ENCODE data around the gene ENHO. TPM values are rescaled to one million over a fixed set of nuclear protein-coding genes. Genes with fewer than 3 reads are reported as not detected.

ENHO gene
- not detected in 2 replicates for total RNA-seq (2014; rRNA removed; shearing (Covaris generic))
- polyA plus RNA-seq (2014; cell fraction: nucleus; rRNA removed): not detected in 2 replicates

- peak; percentile 73 for DNase-seq (ENCODE audit: extremely low read depth, low read depth)
These were observed at the start of gene ENHO for GRCh38 chr9:34522971-34523797. TSS of gene ENHO (minus strand) at chr9:34522990. CDS start at chr9:34521695, 1,295 bp downstream.

GRCh38 chr9:34572092-34572491 is 49.3 kb upstream of the ENHO start:
- DNase-seq (ENCODE audit: extremely low read depth, low read depth): no peak

- DNase-seq (ENCODE audit: extremely low read depth, low read depth): no peak
These were observed 48.7 kb upstream of the ENHO start for GRCh38 chr9:34571481-34571810.

- no peak for DNase-seq (ENCODE audit: extremely low read depth, low read depth)
These were observed 48.2 kb upstream of the ENHO start for GRCh38 chr9:34570809-34571480.

- DNase-seq (ENCODE audit: extremely low read depth, low read depth): no peak
These were observed 47.6 kb upstream of the ENHO start for GRCh38 chr9:34570376-34570775.

- no peak for DNase-seq (ENCODE audit: extremely low read depth, low read depth)
These were observed 46.0 kb upstream of the ENHO start for GRCh38 chr9:34568774-34569173.

GRCh38 chr9:34568133-34568532 is 45.3 kb upstream of the ENHO start:
- no peak for DNase-seq (ENCODE audit: extremely low read depth, low read depth)

GRCh38 chr9:34566972-34567371 is 44.2 kb upstream of the ENHO start:
- no peak for DNase-seq (ENCODE audit: extremely low read depth, low read depth)

- no peak for DNase-seq (ENCODE audit: extremely low read depth, low read depth)
These were observed 43.5 kb upstream of the ENHO start for GRCh38 chr9:34566322-34566721.

GRCh38 chr9:34565856-34566255 is 43.1 kb upstream of the ENHO start:
- DNase-seq (ENCODE audit: extremely low read depth, low read depth): no peak

- no peak for DNase-seq (ENCODE audit: extremely low read depth, low read depth)
These were observed 41.8 kb upstream of the ENHO start for GRCh38 chr9:34564617-34565016.

GRCh38 chr9:34563262-34563661 is 40.5 kb upstream of the ENHO start:
- DNase-seq (ENCODE audit: extremely low read depth, low read depth): no peak

GRCh38 chr9:34562135-34562745 is 39.5 kb upstream of the ENHO start:
- DNase-seq (ENCODE audit: extremely low read depth, low read depth): no peak

- DNase-seq (ENCODE audit: extremely low read depth, low read depth): no peak
These were observed 37.9 kb upstream of the ENHO start for GRCh38 chr9:34560599-34561214.

- no peak for DNase-seq (ENCODE audit: extremely low read depth, low read depth)
These were observed 37.0 kb upstream of the ENHO start for GRCh38 chr9:34559624-34560455.

- DNase-seq (ENCODE audit: extremely low read depth, low read depth): no peak
These were observed 36.3 kb upstream of the ENHO start for GRCh38 chr9:34558919-34559623.

GRCh38 chr9:34558364-34558763 is 35.6 kb upstream of the ENHO start:
- no peak for DNase-seq (ENCODE audit: extremely low read depth, low read depth)

GRCh38 chr9:34557426-34558321 is 34.9 kb upstream of the ENHO start:
- DNase-seq (ENCODE audit: extremely low read depth, low read depth): no peak

GRCh38 chr9:34556949-34557348 is 34.2 kb upstream of the ENHO start:
- DNase-seq (ENCODE audit: extremely low read depth, low read depth): no peak

Data from NCI-H460 (cell line).